Measurements from ENCODE around the gene OR8I2. TPM values are rescaled to one million over a fixed set of nuclear protein-coding genes. Genes with fewer than 3 reads are reported as not detected.

Gene OR8I2
- total RNA-seq = not detected in 2 replicates

DNA sequence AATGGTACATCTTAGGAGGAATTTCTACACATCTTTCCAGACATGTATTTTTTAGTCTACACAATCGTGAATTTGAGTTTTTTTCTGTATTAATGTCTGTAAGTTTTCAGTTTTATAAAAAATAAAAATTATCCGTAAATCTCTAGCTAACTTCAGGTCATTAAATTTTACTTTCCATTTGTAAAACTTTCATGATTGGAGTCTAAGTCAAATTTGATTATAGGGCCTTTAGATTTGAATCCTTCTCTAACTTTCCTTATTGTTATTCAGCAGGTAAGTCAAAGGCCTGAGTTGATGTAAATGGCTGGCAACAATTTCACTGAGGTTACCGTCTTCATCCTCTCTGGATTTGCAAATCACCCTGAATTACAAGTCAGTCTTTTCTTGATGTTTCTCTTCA lies at the start of gene OR8I2:
TSS of gene OR8I2 (plus strand) at position 301 of the 400 bp plus-strand sequence. CDS start at position 301, 0 bp downstream.

DNA sequence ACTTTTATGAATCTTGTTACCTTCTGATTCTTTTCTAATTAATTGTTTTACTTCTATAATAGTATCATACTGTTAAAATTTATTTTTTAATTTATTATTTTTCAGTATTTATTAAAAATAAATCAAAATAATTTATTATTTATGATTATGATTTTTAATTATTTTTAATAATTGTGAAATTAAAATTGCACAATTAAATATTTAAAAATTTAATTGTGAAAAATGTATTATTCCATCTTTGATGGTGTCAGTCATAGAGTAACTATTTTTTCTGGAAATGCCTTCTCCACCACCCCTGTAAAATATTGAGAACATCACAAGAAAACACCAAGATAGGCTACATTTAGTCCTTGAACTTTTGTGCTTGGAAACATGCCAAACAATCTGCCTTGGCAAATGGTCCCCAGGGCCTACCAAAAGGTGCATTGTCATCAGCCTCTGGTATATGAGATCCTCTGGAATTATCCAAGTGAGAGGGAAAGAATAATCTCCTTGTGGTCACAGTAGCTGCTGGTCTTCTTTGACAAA lies 10.2 kb downstream of the OR8I2 start, which contains the start of gene OR8H2:
TSS of gene OR8H2 (plus strand) at position 478 of the 528 bp plus-strand sequence. CDS start 1,356 bp downstream, outside the sequence.

DNA sequence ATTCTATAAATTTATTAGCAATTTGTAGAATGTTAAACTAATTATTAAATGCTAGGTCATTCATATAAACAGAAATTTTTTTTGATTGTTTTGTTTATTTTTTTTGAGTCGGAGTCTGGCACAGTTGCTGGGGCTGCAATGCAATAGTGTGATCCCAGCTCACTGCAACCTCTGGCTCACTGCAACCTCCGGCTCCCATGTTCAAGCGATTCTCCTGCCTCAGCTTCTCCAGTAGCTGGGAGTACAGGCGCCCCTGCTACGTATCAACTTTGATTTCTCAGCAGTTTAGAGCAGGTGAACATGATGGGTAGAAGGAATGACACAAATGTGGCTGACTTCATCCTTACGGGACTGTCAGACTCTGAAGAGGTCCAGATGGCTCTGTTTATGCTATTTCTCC lies 29.0 kb downstream of the OR8I2 start, which contains the start of gene OR8H3:
TSS of gene OR8H3 (plus strand) at position 301 of the 400 bp plus-strand sequence. CDS start at position 301, 0 bp downstream.

DNA sequence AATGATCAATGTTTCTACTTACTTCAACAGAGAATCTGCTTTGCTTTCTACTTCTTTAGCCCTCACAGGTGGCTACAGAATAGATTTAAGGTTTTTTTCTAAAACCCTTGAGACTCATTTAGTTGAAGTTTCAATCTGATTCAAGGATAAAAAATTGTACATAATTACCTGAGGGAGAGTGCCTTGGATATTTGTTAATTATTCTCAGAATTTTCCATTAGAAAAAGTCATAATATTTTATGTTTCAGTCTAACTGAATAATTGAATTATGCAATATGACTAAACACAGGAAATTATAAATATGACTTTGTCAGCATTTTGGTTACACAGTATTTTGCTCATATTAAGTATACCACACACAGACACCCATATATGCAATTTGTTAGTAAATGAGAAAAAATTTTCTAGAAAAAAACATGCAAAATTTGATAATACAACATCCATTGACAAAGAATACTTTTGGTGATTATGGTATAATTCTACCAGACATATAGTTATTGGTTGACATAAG lies 47.1 kb downstream of the OR8I2 start, which contains the start of gene OR8J3:
TSS of gene OR8J3 (minus strand) at position 51 of the 511 bp plus-strand sequence. CDS start 2,483 bp downstream, outside the sequence.

Other genes with a start within 250 kb of the OR8I2 start
- not detected in 2 replicates for gene TRIM51, start 210.0 kb upstream of the OR8I2 start, total RNA-seq
- gene OR5W2, start 178.7 kb upstream of the OR8I2 start, total RNA-seq = not detected in 2 replicates
- gene OR5I1, start 156.9 kb upstream of the OR8I2 start, total RNA-seq = not detected in 2 replicates
- not detected in 2 replicates for gene OR10AG1, start 123.4 kb upstream of the OR8I2 start, total RNA-seq
- not detected in 2 replicates for gene OR5F1, start 98.7 kb upstream of the OR8I2 start, total RNA-seq
- not detected in 2 replicates for gene OR5AS1, start 65.7 kb upstream of the OR8I2 start, total RNA-seq
- gene OR8H2, start 10.4 kb downstream of the OR8I2 start, total RNA-seq = not detected in 2 replicates
- gene OR8H3, start 29.1 kb downstream of the OR8I2 start, total RNA-seq = not detected in 2 replicates
- not detected in 2 replicates for gene OR8J3, start 46.9 kb downstream of the OR8I2 start, total RNA-seq
- gene OR8K5, start 67.0 kb downstream of the OR8I2 start, total RNA-seq = not detected in 2 replicates
- not detected in 2 replicates for gene OR5J2, start 83.3 kb downstream of the OR8I2 start, total RNA-seq
- gene OR5T2, start 140.9 kb downstream of the OR8I2 start, total RNA-seq = not detected in 2 replicates
- gene OR5T3, start 158.9 kb downstream of the OR8I2 start, total RNA-seq = not detected in 2 replicates
- gene OR5T1, start 180.8 kb downstream of the OR8I2 start, total RNA-seq = not detected in 2 replicates
- gene OR8H1, start 198.9 kb downstream of the OR8I2 start, total RNA-seq = not detected in 2 replicates
- gene OR8K3, start 221.8 kb downstream of the OR8I2 start, total RNA-seq = not detected in 2 replicates